ENCODE results near the gene KIRREL3. TPM values are rescaled to one million over a fixed set of nuclear protein-coding genes. Genes with fewer than 3 reads are reported as not detected.

The KIRREL3 gene
- total and polyA plus RNA-seq, 2 of the 8 experiments (the other 6 are each of a cell fraction or from before 2014, with no cell fraction given): 0.29 to 0.32 TPM

DNA sequence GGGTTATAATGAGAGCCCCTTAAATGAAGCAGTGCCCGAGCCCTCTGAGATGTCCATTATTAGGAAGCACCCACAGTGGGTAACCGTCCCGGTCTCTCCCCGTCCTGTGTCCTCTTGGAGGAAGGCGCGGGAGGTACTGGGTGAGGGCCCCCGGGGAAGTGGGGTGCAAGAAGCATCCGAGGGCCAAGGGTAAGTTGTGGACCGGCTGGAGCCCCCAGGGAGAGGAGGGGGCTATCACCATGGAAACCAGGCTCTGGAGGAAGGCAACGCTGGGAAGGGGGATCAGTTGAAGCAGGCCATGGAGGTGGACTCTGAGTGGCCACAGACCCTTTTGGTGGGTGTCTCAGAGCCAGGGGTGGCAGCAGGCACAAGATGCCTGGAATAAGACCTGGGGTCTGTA is 471.5 kb downstream of the KIRREL3 start (continued):
- TF ChIP-seq EZH2 (IDR thresholded peaks at IDR 0.05; ENCODE audit: low read depth, low read length, severe bottlenecking) (no peak), RXRA (IDR thresholded peaks at IDR 0.05; ENCODE audit: insufficient read depth, low read depth, low read length) (no peak), HDAC2 (IDR thresholded peaks at IDR 0.05; ENCODE audit: borderline replicate concordance in 1 of 2, low read depth in 2 of 2, low read length in 2 of 2) (no peak), CHD2 (IDR thresholded peaks at IDR 0.05; ENCODE audit: low read length) (no peak), KDM4A (IDR thresholded peaks at IDR 0.05; ENCODE audit: low read depth, low read length, severe bottlenecking) (no peak)
- TF ChIP-seq, protein P1, sequence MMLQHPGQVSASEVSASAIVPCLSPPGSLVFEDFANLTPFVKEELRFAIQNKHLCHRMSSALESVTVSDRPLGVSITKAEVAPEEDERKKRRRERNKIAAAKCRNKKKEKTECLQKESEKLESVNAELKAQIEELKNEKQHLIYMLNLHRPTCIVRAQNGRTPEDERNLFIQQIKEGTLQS (IDR thresholded peaks at IDR 0.05; ENCODE audit: insufficient read depth, low read depth, low read length): no peak

Measured in H1 (cell line).